HG02623 (cell line): Measurements from ENCODE around the gene PELI1.
A peak's percentile ranks its signal among the peaks of the same experiment; 100 is the strongest.

ENCODE experiments used
- ATAC-seq: cut with Tn5 transposase; IDR thresholded peaks from one replicate; pipeline ENCODE4 v1.9.1; 2021; ENCODE audit warnings: moderate library complexity; ENCODE audit not compliant: unreplicated experiment

PELI1 gene

GRCh38 chr2:64144057-64145013 is at the start of gene PELI1:
PELI1 (minus strand) TSS chr2:64144420; CDS start chr2:64108310, 36,110 bp downstream.
- ATAC-seq = peak; percentile 81

- no peak for ATAC-seq
Observed at GRCh38 chr2:64193491-64193890, 49.3 kb upstream of the PELI1 start.

GRCh38 chr2:64192664-64193105 is 48.5 kb upstream of the PELI1 start:
- no peak for ATAC-seq

- ATAC-seq = no peak
Observed at GRCh38 chr2:64192125-64192479, 47.9 kb upstream of the PELI1 start.

GRCh38 chr2:64189586-64189985 is 45.4 kb upstream of the PELI1 start:
- no peak for ATAC-seq

- no peak for ATAC-seq
Observed at GRCh38 chr2:64189167-64189566, 44.9 kb upstream of the PELI1 start.

- no peak for ATAC-seq
Observed at GRCh38 chr2:64186699-64187605, 42.7 kb upstream of the PELI1 start.

GRCh38 chr2:64179582-64180321 is 35.5 kb upstream of the PELI1 start:
- ATAC-seq = peak; percentile 80

GRCh38 chr2:64177315-64177714 is 33.1 kb upstream of the PELI1 start:
- ATAC-seq = no peak

GRCh38 chr2:64175419-64176197 is 31.4 kb upstream of the PELI1 start:
- ATAC-seq = no peak

- no peak for ATAC-seq
Observed at GRCh38 chr2:64173156-64174135, 29.2 kb upstream of the PELI1 start.

GRCh38 chr2:64168756-64169155 is 24.5 kb upstream of the PELI1 start:
- ATAC-seq = no peak

- no peak for ATAC-seq
Observed at GRCh38 chr2:64168201-64168600, 24.0 kb upstream of the PELI1 start.

GRCh38 chr2:64166637-64167420 is 22.6 kb upstream of the PELI1 start:
- ATAC-seq = no peak

- no peak for ATAC-seq
Observed at GRCh38 chr2:64166212-64166611, 22.0 kb upstream of the PELI1 start.

GRCh38 chr2:64165706-64166105 is 21.5 kb upstream of the PELI1 start:
- no peak for ATAC-seq

- ATAC-seq = no peak
Observed at GRCh38 chr2:64164629-64165028, 20.4 kb upstream of the PELI1 start.

- no peak for ATAC-seq
Observed at GRCh38 chr2:64162516-64162915, 18.3 kb upstream of the PELI1 start.
